ENCODE measurements around the gene TMEM131. TPM values are rescaled to one million over a fixed set of nuclear protein-coding genes. Genes with fewer than 3 reads are reported as not detected.

The TMEM131 gene
- total and polyA plus RNA-seq, 7 donors = 4.8 to 37.5 (median 24.3) TPM

- Histone ChIP-seq H3K27ac (no peak overlapping the region), H3K4me3 (no peak overlapping the region), H3K4me1 (no peaks in the 10 kb centered on the region), H3K36me3 (peaks cover 0 to 90% (median 12%) of the 10 kb centered on the region in 4 donors), H3K9me3 (no peaks in the 10 kb centered on the region), H3K27me3 (no peaks in the 10 kb centered on the region)
- no peak for TF ChIP-seq POLR2A (IDR thresholded peaks at IDR 0.05)
- TF ChIP-seq CTCF (IDR thresholded peaks at IDR 0.05) = no peak
- 92 to 95% methylated on average over 6 of the region's 6 CpGs for WGBS, 2 donors
- intact Hi-C loops (cut with DNase I) = no loop called here
- DNase-seq = no peak
These were observed 197.3 kb downstream of the TMEM131 start for GRCh38 chr2:97798416-97798815.

GRCh38 chr2:97797355-97797754, 198.4 kb downstream of the TMEM131 start:
- no peak for DNase-seq
- peaks cover 0 to 90% (median 16%) of the 10 kb centered on the region in 4 donors for H3K36me3 ChIP-seq
- no peaks in the 10 kb centered on the region for H3K4me1 ChIP-seq
- no peak for TF ChIP-seq POLR2A (IDR thresholded peaks at IDR 0.05)
- no peak for TF ChIP-seq POLR2AphosphoS5 (IDR thresholded peaks at IDR 0.05)
- no peak for TF ChIP-seq EP300 (IDR thresholded peaks at IDR 0.05)
- no peaks in the 10 kb centered on the region for H3K27me3 ChIP-seq
- no peak overlapping the region for H3K4me3 ChIP-seq
- intact Hi-C loops (cut with DNase I) = no loop called here
- 76 to 79% methylated on average over 3 of the region's 3 CpGs for WGBS, 2 donors
- no peaks in the 10 kb centered on the region for H3K9me3 ChIP-seq
- no peak overlapping the region for H3K27ac ChIP-seq

- H3K27me3 ChIP-seq = no peaks in the 10 kb centered on the region
- TF ChIP-seq POLR2AphosphoS5 (IDR thresholded peaks at IDR 0.05) = no peak
- TF ChIP-seq POLR2A (IDR thresholded peaks at IDR 0.05) = no peak
- TF ChIP-seq EP300 (IDR thresholded peaks at IDR 0.05) = no peak
- TF ChIP-seq CTCF (IDR thresholded peaks at IDR 0.05) = no peak
- H3K9me3 ChIP-seq = no peaks in the 10 kb centered on the region
- WGBS, 2 donors = 79 to 83% methylated on average over 2 of the region's 2 CpGs
- DNase-seq = no peak
- no peak overlapping the region for H3K4me3 ChIP-seq
- H3K27ac ChIP-seq = no peak overlapping the region
- H3K4me1 ChIP-seq = no peaks in the 10 kb centered on the region
- peaks cover 3 to 90% (median 18%) of the 10 kb centered on the region in 4 donors for H3K36me3 ChIP-seq
- intact Hi-C loops (cut with DNase I) = no loop called here
These were observed 199.2 kb downstream of the TMEM131 start for GRCh38 chr2:97796465-97797126.

GRCh38 chr2:97792416-97792815, 203.3 kb downstream of the TMEM131 start:
- intact Hi-C loops (cut with DNase I) = no loop called here
- 95 to 96% methylated on average over 14 of the region's 14 CpGs for WGBS, 2 donors
- no peak overlapping the region for H3K4me3 ChIP-seq
- H3K27me3 ChIP-seq = no peaks in the 10 kb centered on the region
- no peak overlapping the region for H3K27ac ChIP-seq
- no peak for DNase-seq
- H3K9me3 ChIP-seq = no peaks in the 10 kb centered on the region
- TF ChIP-seq EP300 (IDR thresholded peaks at IDR 0.05) (no peak), POLR2A (IDR thresholded peaks at IDR 0.05) (no peak), POLR2AphosphoS5 (IDR thresholded peaks at IDR 0.05) (no peak), CTCF (IDR thresholded peaks at IDR 0.05) (no peak)
- peaks cover 10 to 79% (median 19%) of the 10 kb centered on the region in 4 donors for H3K36me3 ChIP-seq
- H3K4me1 ChIP-seq = no peaks in the 10 kb centered on the region

GRCh38 chr2:97788986-97789644, 206.6 kb downstream of the TMEM131 start:
- intact Hi-C loops (cut with DNase I) = no loop called here
- TF ChIP-seq EP300 (IDR thresholded peaks at IDR 0.05) (no peak), POLR2AphosphoS5 (IDR thresholded peaks at IDR 0.05) (no peak)
- H3K4me1 ChIP-seq = no peaks in the 10 kb centered on the region
- peaks cover 8 to 67% (median 16%) of the 10 kb centered on the region in 4 donors for H3K36me3 ChIP-seq
- H3K27me3 ChIP-seq = no peaks in the 10 kb centered on the region
- 95% methylated on average over 7 of the region's 7 CpGs for WGBS, 2 donors
- no peaks in the 10 kb centered on the region for H3K9me3 ChIP-seq
- no peak overlapping the region for H3K4me3 ChIP-seq
- DNase-seq = no peak
- H3K27ac ChIP-seq = no peak overlapping the region

Measured in sigmoid colon (tissue), 7 donors.